Measurements from ENCODE around the gene KLHL1.

Gene KLHL1

DNA sequence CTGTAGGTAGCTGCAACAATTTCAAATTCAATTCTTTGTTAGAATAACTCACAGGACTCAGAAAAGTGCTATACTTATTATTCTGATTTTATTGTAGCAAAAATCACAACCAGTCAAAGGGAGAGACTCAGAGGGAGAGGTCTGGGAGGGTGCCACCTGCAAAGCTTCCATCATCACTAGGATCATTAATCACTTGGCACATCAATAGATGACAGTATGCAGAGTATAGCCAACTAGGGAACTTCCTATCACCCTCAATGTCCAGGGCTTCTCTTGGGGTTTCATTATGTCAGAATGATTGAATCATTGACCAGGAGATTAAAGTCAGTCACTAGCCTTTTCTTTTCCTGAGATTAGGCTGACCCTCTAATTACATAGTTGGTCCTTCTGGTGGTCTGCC lies 432.0 kb downstream of the KLHL1 start:
- no peak for DNase-seq

DNA sequence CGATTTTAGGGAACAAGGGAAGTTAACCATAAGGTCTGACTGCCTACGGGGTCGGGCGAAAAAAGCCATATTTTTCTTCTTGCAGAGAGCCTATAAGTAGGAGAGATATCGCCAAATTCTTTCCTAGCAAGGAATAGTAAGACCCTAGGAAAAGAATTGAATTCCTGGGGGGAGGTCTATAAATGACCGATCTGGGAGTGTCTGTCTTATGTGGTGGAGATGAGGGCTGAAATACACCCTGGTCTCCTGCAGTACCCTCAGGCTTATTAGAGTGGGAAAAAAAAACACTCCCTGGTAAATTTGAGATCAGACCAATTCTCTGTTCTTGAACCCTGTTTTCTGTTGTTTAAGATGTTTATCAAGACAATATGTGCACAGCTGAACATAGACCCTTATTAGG lies 448.1 kb downstream of the KLHL1 start:
- no peak for DNase-seq

DNA sequence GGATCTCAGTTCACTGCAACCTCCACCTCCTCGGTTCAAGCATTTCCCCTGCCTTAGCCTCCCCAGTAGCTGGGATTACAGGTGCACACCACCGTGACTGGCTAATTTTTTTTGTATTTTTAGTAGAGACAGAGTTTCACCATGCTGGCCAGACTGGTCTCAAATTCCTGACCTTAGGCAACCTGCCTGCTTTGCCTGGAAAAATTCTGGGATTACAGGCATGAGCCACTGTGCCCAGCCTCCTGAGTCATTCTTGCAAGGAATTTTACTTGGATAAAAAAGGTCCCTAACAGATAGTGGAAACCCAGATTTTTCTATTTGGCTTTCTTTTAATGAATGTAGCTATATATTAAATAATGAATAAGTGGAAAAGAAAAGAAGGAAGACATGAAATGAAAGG lies 450.6 kb downstream of the KLHL1 start:
- DNase-seq: no peak

DNA sequence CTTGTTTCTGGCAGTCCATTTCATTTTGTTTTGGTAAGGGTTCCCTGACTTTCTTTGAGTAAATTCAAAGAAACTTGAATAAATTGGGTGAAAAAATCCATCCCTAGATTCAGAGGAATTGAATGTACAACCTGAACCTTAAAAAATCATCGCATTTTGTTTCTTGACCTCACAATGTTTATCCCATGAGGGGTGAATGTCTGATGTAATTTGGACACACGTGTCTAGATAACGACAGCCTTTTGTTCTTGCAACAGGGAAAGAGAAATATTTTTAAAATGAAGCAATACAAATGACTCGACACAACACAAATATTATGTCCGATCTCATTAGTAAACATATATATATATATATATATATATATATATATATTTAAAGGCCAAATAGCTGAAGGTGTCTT lies 453.9 kb downstream of the KLHL1 start:
- no peak for DNase-seq
